Measurements from ENCODE around the gene PTPA.

GRCh38 chr9:129109952-129110739 is 1.1 kb upstream of the PTPA start:
- TF ChIP-seq CTCF (conservative IDR thresholded peaks at IDR 0.05 in 1 of 2, IDR thresholded peaks at IDR 0.05 in 1 of 2; ENCODE audit: low read depth in 1 of 2, low read length in 2 of 2) (no peak), EZH2 (IDR thresholded peaks at IDR 0.05; ENCODE audit: low read length, missing control alignments) (no peak)
